ENCODE measurements around the gene WDR45B.

GRCh38 chr17:82598256-82599119 is 49.8 kb downstream of the WDR45B start:
- TF ChIP-seq CTCF (IDR thresholded peaks at IDR 0.05) (no peak), POLR2A (IDR thresholded peaks at IDR 0.05) (no peak)

Data from breast epithelium (tissue), 3 donors.